ENCODE measurements around the gene CCR7.

- TF ChIP-seq CTCF (IDR thresholded peaks at IDR 0.05) (no peak), POLR2A (IDR thresholded peaks at IDR 0.05) (no peak), EP300 (IDR thresholded peaks at IDR 0.05) (no peak)
Observed at GRCh38 chr17:40528692-40529417, 36.4 kb downstream of the CCR7 start.

All from ovary (tissue), 3 donors.